Skeletal muscle tissue (tissue), 4 donors: ENCODE results near the gene CHMP1A. TPM values are rescaled to one million over a fixed set of nuclear protein-coding genes. Genes with fewer than 3 reads are reported as not detected.
"Not testable (repeated sequence)": the region's sequence is repeated elsewhere in the genome, so short reads cannot be mapped to it uniquely, and the experiment has no call there.

Experiments
- H3K27ac ChIP-seq: one replicate; pipeline ENCODE4 v1.7.0; 2013; ENCODE audit warnings: mild to moderate bottlenecking, low read depth, low read length, inconsistent platforms
- H3K27me3 ChIP-seq, 3 donors: one replicate each; pipeline ENCODE4 v1.7.0; 2013; ENCODE audit warnings: low read length in 3 of 3; ENCODE audit not compliant: control insufficient read depth in 3 of 3, insufficient read depth in 3 of 3
- H3K36me3 ChIP-seq, 3 donors: one replicate each; pipeline ENCODE4 v1.7.0; 2013; ENCODE audit warnings: low read length in 3 of 3; ENCODE audit not compliant: control insufficient read depth in 3 of 3, insufficient read depth in 3 of 3
- H3K4me1 ChIP-seq, 3 donors: one replicate each; pipeline ENCODE4 v1.7.0; 2013; ENCODE audit warnings: low read length in 3 of 3, mild to moderate bottlenecking in 3 of 3; ENCODE audit not compliant: control insufficient read depth in 3 of 3, insufficient read depth in 3 of 3
- H3K4me3 ChIP-seq, 3 donors: one replicate each; pipeline ENCODE4 v1.7.0; 2013; ENCODE audit warnings: low read length in 3 of 3
- H3K9ac ChIP-seq, 3 donors: one replicate each; pipeline ENCODE4 v1.7.0; 2013; ENCODE audit warnings: low read length in 3 of 3, mild to moderate bottlenecking in 3 of 3, moderate library complexity in 2 of 3, low read depth in 1 of 3
- H3K9me3 ChIP-seq, 3 donors: one replicate each; pipeline ENCODE4 v1.7.0; 2013; ENCODE audit warnings: low read length in 3 of 3; ENCODE audit not compliant: control insufficient read depth in 3 of 3
- total RNA-seq: library from RNA; depleted of rRNA; stranded (reverse); fragments of >200 nt; gene quantifications from one replicate; pipeline ENCODE4 v1.2.3, GENCODE V29; 2014
- donor health status: Osteomylitis.

CHMP1A gene
- total RNA-seq, 1 donor from 2014 or later = 40.2 TPM

- Histone ChIP-seq H3K4me3 (no peak overlapping the region), H3K36me3 (peaks cover 19 to 45% (median 29%) of the 10 kb centered on the region in 3 donors), H3K27ac (no peak overlapping the region), H3K9ac (no peak overlapping the region), H3K4me1 (peaks cover 7 to 15% (median 14%) of the 10 kb centered on the region in 3 donors), H3K27me3 (no peaks in the 10 kb centered on the region), H3K9me3 (no peaks in the 10 kb centered on the region)
These were observed 34.6 kb upstream of the CHMP1A start for GRCh38 chr16:89691986-89692569.

- H3K36me3 ChIP-seq = peaks cover 19 to 45% (median 29%) of the 10 kb centered on the region in 3 donors
These were observed 33.9 kb upstream of the CHMP1A start for GRCh38 chr16:89691231-89691985.

GRCh38 chr16:89690392-89690901 is 32.9 kb upstream of the CHMP1A start:
- H3K4me1 ChIP-seq = peaks cover 9 to 14% (median 14%) of the 10 kb centered on the region in 3 donors
- no peaks in the 10 kb centered on the region for H3K9me3 ChIP-seq
- H3K27me3 ChIP-seq = no peaks in the 10 kb centered on the region
- H3K9ac ChIP-seq = no peak overlapping the region
- no peak overlapping the region for H3K27ac ChIP-seq
- H3K36me3 ChIP-seq = peaks cover 19 to 43% (median 26%) of the 10 kb centered on the region in 3 donors
- H3K4me3 ChIP-seq = no peak overlapping the region

More at GRCh38 chr16:89691231-89691985, 33.9 kb upstream of the CHMP1A start:
- Histone ChIP-seq H3K4me3 (no peak overlapping the region), H3K27me3 (no peaks in the 10 kb centered on the region), H3K9me3 (no peaks in the 10 kb centered on the region), H3K27ac (no peak overlapping the region), H3K9ac (no peak overlapping the region), H3K4me1 (peaks cover 9 to 14% (median 14%) of the 10 kb centered on the region in 3 donors)

- not testable (repeated sequence) for H3K9ac ChIP-seq, H3K27ac ChIP-seq, H3K27me3 ChIP-seq, H3K4me3 ChIP-seq, H3K9me3 ChIP-seq
- H3K36me3 ChIP-seq = peaks cover 19 to 37% (median 26%) of the 10 kb centered on the region in 3 donors
- H3K4me1 ChIP-seq = peaks cover 9 to 14% (median 14%) of the 10 kb centered on the region in 3 donors
These were observed 32.1 kb upstream of the CHMP1A start for GRCh38 chr16:89689621-89690020.

- no peak overlapping the region for H3K9ac ChIP-seq
- no peak overlapping the region for H3K4me3 ChIP-seq
- H3K9me3 ChIP-seq = no peaks in the 10 kb centered on the region
- no peaks in the 10 kb centered on the region for H3K27me3 ChIP-seq
- peaks cover 9 to 14% (median 14%) of the 10 kb centered on the region in 3 donors for H3K4me1 ChIP-seq
- H3K27ac ChIP-seq = no peak overlapping the region
- peaks cover 19 to 32% (median 23%) of the 10 kb centered on the region in 3 donors for H3K36me3 ChIP-seq
These were observed 31.6 kb upstream of the CHMP1A start for GRCh38 chr16:89689142-89689541.

GRCh38 chr16:89688395-89688794 is 30.9 kb upstream of the CHMP1A start:
- Histone ChIP-seq H3K9ac (no peak overlapping the region), H3K4me1 (peaks cover 9 to 14% (median 14%) of the 10 kb centered on the region in 3 donors), H3K27ac (no peak overlapping the region), H3K27me3 (no peaks in the 10 kb centered on the region), H3K4me3 (no peak overlapping the region), H3K36me3 (peaks cover 16 to 25% (median 21%) of the 10 kb centered on the region in 3 donors), H3K9me3 (no peaks in the 10 kb centered on the region)

GRCh38 chr16:89687092-89687940 is 29.8 kb upstream of the CHMP1A start:
- H3K27me3 ChIP-seq = no peaks in the 10 kb centered on the region
- peak overlapping the region; percentile 82 to 84 (median 83) for H3K9ac ChIP-seq
- no peaks in the 10 kb centered on the region for H3K9me3 ChIP-seq
- H3K4me1 ChIP-seq = peaks cover 9 to 14% (median 14%) of the 10 kb centered on the region in 3 donors
- peak overlapping the region; percentile 68 for H3K27ac ChIP-seq
- H3K4me3 ChIP-seq = peak overlapping the region; percentile 85 to 93 (median 92)
- peaks cover 13 to 19% (median 18%) of the 10 kb centered on the region in 3 donors for H3K36me3 ChIP-seq

- no peaks in the 10 kb centered on the region for H3K9me3 ChIP-seq
- H3K4me3 ChIP-seq = peak within 1 kb of the TSS; percentile 85 to 93 (median 92)
- H3K27ac ChIP-seq = peak within 1 kb of the TSS; percentile 68
- peaks cover 9 to 14% (median 14%) of the 10 kb centered on the region in 3 donors for H3K4me1 ChIP-seq
- no peaks in the 10 kb centered on the region for H3K27me3 ChIP-seq
- peaks cover 12 to 15% (median 13%) of the 10 kb centered on the region in 3 donors for H3K36me3 ChIP-seq
- H3K9ac ChIP-seq = peak within 1 kb of the TSS; percentile 82 to 84 (median 83)
These were observed 29.1 kb upstream of the CHMP1A start, which contains the start of gene CDK10 for GRCh38 chr16:89686520-89687091. CDK10 (plus strand) TSS chr16:89686689; CDS start chr16:89686711, 22 bp downstream.

- peaks cover 9 to 14% (median 14%) of the 10 kb centered on the region in 3 donors for H3K4me1 ChIP-seq
- H3K9me3 ChIP-seq = no peaks in the 10 kb centered on the region
- no peak overlapping the region for H3K27ac ChIP-seq
- no peak overlapping the region for H3K4me3 ChIP-seq
- H3K9ac ChIP-seq = no peak overlapping the region
- H3K36me3 ChIP-seq = peaks cover 8 to 11% (median 8%) of the 10 kb centered on the region in 3 donors
- no peaks in the 10 kb centered on the region for H3K27me3 ChIP-seq
These were observed 28.4 kb upstream of the CHMP1A start for GRCh38 chr16:89685916-89686315.
